Measurements from ENCODE around the gene RAB3IL1.

- TF ChIP-seq CTCF (IDR thresholded peaks at IDR 0.05), result no peak
- no peak for TF ChIP-seq POLR2A (IDR thresholded peaks at IDR 0.05)
Measured at GRCh38 chr11:61866231-61866957, 51.0 kb downstream of the RAB3IL1 start.

All from heart left ventricle (tissue), 13 donors.